IPS-NIHi7 (cell line): ENCODE data around the gene RANBP1.

Experiments
- DNase-seq: peaks from one replicate; pipeline ENCODE4 v3.0.0; 2012; ENCODE audit warnings: mixed read lengths; ENCODE audit errors: extremely low spot score

The RANBP1 gene

DNA sequence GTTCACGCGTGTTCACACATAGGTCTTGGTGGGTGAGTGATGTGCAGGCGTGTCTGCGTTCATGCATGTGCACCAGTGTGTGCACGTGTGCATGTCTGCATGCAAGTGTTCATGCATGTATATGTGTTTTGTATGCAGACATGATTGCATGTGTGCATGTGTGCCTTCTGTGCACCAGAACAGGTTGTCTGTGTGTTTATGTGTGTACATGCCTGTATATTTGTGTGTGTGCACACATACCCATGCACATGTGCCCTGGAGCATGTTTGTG, 20.6 kb downstream of the RANBP1 start:
- DNase-seq = no peak

DNA sequence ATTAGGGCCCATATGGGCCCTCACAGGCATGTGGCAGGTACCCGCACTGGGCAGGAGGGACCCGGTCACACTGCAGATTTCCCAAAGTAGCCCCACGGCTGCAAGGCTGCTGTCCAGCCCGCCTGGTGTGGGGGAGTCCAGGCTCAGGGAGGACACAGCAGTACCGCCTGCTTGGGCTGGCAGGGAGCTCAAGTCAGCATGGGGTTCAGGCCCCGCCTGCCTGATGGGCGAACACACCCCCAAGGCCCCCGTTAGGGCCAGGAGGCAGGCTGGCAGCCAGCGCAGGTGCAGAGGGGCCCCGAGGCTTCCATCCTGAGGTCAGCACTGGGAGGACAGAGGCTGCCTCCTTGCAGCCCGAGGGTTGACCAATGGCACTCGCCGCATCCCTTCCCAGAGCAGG, 21.2 kb downstream of the RANBP1 start:
- DNase-seq = no peak

DNA sequence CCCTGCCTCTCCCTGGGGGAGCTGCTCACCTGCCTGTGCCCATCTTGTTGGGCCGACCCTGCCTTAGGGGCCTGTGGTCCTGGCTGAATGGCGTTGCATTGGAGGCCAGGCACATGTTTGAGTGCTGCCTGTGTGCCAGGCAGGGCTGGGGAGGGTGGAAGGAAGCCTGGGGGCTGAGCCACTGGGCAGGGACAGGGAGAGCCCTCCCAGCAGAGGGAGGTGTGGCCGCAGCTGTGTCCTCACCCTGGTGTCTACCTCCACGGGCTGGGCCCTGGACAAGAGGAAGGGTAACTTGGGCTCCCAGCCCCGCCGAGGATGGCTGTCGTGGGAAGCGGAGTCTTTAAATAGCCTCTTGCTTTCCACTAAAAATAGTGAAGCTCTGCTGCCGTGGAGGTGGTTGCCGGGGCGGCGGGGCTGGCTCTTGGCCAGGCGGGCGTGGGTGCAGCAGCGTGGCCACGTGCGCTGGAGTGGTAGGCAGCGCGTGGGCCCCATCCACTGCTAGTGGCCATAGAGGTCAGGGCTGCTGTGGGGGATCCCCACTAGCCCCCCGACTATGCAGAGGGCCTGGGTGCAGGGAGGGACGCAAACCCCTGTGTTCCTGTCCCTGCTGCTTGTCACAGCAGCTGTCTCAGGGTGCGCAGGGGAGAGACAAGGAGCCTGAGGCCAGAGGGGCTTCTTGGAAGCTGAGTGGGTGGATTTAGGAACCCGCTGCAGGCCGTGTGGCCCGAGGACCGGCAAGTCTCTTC, 21.9 kb downstream of the RANBP1 start:
- no peak for DNase-seq

DNA sequence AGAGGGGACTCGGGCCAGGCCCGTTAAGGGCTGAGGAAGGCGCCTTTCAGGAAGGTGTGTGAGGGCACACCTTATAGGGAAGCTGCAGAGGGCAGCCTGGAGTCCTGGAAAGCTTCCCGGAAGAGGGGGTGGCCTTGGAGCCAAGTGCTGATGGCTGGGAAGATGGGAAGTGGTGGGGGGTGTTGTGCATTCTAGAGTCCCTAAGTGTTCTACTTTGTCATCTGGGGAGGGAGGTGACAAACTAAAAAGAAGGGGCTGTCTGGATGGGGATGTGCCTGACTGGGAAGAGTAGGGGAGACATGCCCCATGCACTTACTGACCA, 22.5 kb downstream of the RANBP1 start:
- no peak for DNase-seq

DNA sequence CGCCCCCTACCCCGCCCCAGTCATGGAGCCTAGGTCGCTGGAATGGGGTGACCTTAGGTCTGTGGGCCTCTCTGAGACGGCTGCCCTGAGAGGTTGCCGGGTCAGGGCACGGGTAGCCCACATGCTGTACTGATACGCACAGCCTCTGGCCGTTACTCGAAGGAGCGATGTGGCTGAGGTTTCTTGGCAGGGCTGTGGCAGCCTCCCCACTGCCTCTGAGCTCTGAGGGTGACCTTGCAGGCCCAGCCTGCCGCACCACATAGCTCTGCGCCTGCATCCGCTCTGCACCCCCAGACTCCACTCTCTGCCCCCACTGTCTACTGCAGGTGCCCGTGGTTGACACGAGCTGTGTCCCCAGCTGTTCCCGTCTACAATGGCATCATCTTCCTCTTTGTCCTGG, 23.0 kb downstream of the RANBP1 start:
- DNase-seq = no peak

DNA sequence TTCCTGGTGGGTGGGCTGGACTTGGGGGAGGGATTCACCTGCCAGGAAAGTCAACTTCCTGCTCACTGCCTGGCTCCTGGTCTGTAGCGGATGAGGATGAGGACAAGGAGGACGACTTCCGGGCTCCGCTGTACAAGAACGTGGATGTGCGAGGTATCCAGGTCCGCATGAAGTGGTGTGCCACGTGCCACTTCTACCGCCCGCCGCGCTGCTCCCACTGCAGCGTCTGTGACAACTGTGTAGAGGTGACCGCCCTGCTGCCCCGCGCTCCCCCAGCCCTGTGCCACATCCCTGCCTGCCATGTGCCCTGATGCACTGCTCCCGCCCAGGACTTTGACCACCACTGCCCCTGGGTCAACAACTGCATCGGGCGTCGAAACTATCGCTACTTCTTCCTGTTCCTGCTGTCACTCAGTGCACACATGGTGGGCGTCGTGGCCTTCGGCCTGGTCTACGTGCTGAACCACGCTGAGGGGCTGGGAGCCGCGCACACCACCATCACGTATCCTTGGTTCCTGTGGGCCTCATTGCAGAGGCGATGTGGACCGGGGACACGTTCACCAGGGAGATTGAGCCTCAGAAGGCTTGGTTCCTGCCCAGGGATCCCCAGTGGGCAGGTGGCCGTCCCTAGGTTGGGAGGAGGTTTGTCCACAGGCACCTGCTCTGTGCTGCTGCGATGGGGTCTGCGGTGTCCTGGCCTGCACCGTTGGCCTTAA, 23.6 kb downstream of the RANBP1 start:
- DNase-seq = no peak

DNA sequence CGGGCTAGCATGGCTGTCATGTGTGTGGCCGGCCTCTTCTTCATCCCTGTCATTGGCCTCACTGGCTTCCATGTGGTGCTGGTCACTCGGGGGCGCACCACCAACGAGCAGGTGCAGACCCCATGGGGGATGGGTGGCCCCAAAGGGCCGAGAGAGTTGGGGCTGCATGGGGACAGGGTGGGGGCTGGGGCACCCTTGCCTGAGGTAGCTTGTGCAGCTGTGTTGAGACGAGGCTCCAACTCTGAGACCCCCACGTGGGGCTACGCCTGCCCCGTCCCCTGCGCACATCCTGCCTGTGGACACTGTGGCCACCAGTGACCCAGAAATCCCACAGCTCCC, 24.2 kb downstream of the RANBP1 start:
- no peak for DNase-seq

DNA sequence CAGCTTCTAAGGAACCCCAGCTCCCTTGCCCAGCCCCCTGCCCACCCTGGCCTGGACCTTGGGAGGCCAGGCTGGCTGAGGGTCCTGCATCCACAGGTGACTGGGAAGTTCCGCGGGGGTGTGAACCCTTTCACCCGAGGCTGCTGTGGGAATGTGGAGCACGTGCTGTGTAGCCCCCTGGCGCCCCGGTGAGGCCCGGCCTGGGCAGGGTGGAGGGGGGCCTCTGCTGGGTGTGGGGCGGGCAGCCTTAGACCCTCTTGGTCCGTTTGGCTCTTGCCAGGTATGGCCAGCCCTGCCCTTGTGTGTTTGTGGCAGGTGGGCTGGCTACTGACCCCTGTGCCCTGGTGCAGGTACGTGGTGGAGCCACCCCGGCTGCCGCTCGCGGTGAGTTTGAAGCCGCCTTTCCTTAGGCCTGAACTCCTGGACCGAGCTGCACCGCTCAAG, 24.6 kb downstream of the RANBP1 start:
- no peak for DNase-seq

DNA sequence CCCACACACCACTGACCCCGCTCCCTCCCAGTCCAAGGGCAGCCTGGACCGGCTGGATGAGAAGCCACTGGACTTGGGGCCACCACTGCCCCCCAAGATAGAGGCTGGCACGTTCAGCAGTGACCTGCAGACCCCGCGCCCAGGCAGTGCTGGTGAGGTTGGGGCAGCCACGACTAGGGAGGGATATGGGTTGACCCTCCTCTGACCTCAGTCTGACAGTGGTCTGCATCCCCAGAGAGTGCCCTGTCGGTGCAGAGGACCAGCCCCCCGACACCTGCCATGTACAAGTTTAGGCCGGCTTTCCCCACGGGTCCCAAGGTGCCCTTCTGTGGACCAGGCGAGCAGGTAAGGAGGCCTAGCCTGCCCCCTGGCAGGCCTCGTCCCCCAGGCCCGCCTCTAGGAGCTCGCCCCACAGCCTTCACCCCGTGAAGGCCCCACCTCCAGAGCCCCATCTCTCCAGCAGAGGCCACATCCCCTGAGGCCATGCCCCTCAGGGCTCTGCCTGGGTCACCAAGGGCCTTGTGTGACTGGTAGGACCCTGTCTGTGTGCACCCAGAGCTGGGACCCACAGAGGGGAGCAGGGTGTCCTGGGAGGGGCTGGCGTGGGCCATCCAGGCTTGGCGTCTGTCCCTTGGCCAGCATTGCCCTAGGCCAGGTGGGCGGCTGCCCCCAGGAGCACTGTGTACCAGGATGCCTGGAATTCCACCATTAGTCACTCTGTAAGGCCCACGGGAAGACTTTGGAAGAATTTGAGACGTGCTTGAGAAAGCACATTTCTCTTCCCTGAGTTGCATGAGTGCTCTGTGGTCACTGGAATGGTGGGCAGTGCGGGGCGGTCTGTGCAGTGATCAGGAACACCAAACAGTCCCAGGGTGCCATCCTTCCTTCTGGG, 25.5 kb downstream of the RANBP1 start:
- DNase-seq = no peak

DNA sequence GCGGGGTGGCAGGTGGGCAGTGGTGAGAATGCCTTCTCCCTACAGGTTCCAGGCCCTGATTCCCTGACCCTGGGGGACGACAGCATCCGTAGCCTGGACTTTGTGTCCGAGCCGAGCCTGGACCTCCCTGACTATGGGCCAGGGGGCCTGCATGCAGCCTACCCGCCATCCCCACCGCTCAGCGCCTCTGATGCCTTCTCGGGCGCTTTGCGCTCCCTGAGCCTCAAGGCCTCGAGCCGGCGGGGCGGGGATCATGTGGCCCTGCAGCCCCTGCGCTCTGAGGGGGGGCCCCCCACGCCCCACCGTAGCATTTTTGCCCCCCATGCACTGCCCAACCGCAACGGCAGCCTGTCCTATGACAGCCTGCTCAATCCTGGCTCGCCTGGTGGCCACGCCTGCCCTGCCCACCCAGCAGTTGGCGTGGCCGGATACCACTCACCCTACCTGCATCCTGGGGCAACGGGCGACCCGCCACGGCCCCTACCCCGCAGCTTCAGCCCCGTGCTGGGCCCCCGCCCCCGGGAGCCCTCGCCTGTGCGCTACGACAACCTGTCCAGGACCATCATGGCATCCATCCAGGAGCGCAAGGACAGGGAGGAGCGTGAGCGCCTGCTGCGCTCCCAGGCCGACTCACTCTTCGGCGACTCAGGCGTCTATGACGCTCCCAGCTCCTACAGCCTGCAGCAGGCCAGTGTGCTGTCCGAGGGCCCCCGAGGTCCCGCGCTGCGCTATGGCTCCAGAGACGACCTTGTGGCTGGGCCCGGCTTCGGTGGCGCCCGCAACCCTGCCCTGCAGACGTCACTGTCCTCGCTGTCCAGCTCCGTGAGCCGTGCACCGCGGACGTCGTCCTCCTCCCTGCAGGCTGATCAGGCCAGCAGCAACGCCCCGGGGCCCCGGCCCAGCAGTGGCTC, 27.1 kb downstream of the RANBP1 start:
- DNase-seq = no peak

DNA sequence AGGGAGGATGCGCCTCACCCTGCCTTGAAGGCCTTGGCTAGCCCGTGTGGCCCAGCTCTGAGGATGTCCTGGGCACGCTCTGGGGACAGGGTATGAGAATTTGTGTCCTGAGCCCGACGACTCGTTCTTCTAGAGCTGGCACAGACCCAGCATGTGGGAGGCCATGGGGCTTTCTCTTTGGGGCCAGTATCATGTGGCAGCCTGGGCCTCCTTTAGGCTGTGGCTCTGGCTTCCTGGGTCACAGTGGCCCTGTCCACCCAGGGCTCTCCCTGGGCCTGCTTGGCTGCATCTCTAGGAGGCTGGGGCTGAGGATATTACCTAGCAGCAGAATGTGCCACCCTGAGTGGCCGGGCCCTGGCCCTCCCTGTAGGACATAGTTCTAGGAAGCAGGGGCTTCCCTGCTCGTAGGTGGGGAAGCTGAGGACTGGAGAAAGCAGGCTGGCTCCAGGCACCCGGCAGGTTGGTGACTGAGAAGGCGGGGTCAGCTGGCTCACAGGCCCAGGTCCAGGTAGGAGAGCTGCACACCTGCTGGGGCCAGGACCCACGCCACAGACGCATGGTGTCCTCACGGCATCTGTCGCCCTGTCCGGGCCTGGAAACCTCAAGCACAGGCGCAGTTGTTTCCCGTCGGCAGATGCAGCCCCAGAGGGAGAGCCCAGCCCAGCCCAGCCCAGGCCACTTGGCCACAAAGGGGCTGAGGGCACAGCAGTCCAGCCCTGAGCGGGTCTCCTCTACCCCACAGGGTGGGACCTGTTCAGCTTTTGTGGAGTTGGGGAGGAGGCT, 28.2 kb downstream of the RANBP1 start:
- no peak for DNase-seq

DNA sequence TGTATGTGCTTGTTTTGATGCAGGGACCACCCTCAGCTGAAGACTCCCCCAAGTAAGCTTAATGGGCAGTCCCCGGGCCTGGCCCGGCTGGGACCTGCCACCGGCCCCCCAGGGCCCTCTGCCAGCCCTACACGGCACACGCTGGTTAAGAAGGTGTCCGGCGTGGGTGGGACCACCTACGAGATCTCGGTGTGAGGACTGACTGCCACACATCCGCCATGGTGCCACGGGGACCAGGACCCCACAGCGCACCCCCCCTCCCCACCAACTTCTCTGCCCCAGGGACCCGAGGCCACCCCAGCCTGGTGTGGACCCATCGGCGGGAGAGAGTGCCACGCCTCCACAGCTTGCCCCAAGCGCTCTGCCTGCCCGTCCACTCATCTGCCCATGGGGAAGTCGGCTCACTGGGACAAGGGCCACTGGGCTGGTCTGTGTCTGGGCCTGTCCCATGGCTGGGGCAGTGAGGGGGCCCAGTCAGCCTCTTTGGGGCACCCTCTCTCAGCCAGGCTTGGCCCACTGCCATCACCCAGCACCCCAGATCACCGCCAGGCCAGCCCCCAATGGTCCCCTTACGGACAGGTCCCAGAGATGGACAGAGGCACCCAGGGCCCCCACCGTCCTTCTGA, 29.4 kb downstream of the RANBP1 start:
- no peak for DNase-seq

DNA sequence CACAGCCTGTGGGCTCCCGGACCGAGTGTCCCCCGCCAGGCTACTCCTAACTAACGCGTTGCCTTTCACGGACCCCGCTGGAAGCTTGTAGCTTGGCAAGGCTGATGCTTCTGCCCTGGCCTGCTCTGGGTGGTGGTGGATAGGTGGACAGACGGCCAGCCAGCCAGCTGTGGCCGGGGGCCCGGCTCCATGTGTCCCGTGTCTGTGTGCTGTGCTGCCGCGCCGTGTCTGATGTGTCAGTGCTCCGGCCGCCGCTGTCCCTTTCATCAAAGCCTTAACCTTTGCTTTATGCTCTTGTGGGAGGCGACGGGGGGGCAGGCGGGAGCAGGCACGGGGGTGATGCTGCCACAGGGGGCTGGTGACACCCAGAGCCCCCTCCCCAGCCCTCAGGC, 29.9 kb downstream of the RANBP1 start:
- no peak for DNase-seq

DNA sequence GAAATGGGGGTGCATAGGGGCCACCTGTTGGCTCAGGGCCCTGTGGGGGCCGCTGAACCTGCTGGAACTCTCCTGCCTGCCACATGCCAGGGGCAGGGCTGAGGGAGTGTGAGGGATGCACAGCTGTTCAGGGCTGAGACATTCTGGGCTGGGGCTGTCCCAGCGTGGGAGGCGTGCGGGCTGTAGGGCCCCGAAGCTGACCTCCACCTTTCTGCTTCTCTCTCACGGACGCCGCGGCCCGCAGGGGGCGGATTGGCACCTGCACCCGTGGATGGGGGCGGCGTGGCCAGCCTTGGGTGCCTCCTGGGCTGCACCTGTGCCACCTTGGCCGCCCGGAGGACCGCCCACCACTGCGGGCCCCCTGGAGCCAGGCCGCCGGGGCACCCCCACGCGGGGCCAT, 30.9 kb downstream of the RANBP1 start:
- DNase-seq = no peak

DNA sequence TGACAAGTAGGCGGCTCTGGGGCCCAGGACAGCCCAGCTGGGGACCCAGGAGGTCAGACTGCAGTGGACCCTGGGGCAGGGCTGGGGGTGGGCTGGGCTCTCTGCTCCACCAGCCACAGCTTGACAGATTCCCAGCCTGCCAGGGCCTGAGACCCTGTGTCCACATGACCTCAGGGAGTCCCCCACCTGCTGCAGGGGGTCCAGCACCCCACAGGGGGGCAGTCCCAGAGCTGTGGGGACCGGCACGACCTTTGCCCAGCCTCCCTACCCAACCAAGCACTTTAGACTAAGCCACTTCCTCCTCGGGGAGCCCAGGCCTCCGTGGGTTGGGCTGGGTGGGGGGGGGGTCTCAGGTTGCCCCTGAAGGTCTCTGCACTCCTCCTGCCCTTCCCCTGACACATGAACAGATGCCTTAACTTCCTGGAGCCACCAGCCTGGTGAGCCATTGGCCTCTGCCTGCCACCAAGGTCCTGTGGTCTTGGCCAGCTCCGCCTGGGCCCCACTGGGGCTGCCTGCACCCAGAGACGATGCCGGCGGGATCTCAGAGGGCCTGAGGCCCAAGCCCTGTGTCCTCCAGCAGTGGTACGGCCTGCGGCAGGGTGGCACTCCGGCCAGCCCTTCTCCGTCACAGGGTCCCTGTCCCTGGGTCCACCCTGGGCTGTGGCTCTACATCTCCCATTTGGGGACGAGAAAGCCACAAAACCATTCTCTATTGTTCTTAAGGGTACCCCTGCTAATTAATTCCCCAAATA, 31.5 kb downstream of the RANBP1 start:
- no peak for DNase-seq

DNA sequence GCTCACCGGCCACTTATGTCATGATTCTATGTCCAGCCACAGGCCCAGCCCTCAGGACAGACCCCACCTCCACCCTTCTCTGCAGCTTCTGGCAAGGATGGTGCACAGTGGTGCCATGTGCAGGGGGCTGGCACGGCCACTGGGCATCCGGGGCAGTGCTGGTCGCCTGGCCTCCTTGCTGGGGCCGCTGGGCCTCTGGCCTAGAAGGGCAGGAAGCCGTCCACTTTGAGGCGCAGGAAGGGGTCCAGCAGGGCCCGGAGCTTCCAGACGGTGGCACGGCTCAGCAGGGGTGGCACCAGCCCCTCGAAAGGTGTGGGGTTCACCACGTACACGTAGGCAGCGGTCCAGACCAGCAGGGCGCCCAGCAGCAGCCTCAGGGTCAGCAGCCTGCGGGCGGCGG, 32.5 kb downstream of the RANBP1 start:
- no peak for DNase-seq

DNA sequence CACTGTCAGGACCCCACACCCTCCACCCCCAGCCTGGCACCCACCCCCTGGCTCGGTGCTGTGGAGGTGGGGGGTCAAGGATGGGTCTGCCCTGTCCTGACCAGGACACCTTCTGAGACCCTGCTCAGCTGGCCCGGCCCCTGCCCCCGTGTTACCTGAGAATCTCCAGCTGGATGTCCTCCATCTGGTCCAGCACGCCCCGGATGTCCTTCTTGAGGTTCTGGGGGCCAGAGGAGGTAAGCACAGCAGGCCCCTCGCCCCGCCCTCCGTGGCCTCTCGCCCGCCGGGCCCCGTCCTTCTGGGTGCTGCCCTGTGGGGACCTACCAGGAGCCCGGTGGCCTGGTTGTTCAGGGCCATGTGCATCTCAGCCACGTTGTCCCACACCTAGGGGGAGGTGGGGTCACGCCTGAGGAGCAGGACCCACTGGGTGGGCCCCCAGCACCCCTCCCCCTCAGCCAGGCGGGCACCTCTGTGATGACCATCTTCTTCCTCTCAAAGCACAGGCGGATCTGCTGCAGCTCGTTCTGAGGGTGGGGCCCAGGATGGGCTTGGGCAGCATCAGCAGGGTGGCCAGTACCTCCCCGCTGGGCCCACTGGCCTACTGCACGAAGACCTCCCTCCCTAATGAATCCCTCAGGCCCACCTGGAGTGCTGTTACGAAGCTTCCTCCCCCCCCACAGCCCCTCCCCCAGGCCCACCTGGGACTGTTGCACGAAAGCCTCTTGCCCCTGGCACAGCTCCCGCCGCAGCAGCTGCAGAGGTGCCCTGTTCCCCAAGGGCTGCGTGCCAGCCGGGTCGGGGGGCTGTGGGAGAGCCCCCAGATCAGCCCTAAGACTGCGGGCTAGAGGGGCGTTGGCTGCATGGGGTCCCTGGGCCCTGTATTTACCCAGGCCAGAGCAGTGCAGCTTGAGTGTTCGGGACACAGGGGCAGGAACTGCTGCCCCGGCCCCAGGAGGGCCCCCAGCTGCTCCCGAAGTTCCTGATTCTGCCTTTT, 33.6 kb downstream of the RANBP1 start:
- DNase-seq = no peak

DNA sequence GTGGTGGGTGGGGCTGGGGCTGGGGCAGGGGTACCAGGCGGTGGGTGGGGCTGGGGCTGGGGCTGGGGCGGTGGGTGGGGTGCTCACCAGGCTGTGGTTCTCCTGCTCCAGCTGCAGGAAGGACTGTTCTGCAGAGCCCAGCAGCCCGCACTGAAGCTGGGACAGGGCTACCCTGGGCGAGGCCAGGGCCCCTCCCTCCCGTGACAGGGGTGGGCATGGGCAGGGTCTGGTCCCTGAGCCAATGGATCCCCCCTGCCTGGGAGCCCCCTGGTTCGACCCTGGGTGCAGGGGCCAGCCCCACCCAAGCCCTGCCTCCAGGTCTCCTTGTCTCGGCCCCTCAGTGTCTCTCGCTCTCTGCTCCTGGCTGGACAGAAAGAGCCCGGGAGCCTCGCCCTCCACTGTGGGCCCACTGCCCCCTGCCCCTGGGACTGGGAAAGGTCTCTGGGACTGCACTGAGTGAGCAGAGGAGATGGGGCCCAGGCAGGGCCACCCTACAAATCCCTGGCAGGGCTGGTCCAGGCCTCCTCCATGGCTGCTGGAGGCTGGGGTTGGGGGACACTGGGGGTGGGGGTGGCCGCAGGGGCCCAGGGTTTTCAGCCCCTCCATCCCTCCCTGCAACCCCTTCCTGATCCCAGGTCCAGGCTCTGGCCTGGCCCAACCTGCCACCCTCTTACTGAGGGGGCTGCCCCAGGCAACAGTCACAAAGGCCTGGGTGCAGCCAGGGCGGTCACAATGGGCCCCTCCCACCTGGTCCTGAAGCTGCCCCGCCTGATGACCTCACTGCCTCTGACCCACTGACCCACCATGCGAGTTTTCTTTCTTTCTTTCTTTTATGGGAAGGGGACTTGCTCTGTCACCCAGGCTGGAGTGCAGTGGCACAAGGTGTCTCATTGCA, 34.7 kb downstream of the RANBP1 start, which contains the start of gene CCDC188:
TSS of gene CCDC188 (minus strand) at position 675 of the 895 bp plus-strand sequence. CDS start at position 606, 69 bp downstream.
- no peak for DNase-seq
